ENCODE data around the gene ZSWIM4. TPM values are rescaled to one million over a fixed set of nuclear protein-coding genes. Genes with fewer than 3 reads are reported as not detected.

ZSWIM4 gene
- total and polyA plus RNA-seq, 2 of the 13 experiments (the other 11 are each of a cell fraction or from before 2014, with no cell fraction given) = 0.33 to 0.86 TPM

DNA sequence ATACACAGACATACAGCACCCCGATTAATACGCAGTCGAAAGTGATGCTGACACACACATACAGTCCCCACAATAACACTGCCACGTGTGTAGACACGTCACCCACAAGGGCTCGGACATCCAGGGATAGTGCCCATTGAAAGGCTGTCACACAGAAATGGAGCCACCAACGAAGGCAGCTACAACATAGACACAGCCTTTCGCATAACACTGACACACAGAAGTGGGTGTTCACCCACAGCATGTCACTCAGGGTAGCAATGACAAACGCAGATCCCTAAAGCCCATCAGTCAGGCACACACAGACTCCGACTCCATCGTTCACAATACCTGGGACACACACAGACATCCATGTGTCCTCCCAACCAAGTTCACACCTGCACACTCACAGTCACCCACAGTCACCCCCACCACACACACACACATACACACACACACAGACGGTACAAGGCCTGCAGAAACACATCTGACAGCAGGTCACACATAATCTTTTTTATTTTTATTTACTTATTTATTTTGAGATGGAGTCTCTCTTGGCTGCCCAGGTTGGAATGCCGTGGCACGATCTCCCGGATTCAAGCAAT, 71.3 kb downstream of the ZSWIM4 start:
- TF ChIP-seq ZNF224 (CRISPR knock-in tag; IDR thresholded peaks at IDR 0.05) = no peak
- TF ChIP-seq, protein P1, sequence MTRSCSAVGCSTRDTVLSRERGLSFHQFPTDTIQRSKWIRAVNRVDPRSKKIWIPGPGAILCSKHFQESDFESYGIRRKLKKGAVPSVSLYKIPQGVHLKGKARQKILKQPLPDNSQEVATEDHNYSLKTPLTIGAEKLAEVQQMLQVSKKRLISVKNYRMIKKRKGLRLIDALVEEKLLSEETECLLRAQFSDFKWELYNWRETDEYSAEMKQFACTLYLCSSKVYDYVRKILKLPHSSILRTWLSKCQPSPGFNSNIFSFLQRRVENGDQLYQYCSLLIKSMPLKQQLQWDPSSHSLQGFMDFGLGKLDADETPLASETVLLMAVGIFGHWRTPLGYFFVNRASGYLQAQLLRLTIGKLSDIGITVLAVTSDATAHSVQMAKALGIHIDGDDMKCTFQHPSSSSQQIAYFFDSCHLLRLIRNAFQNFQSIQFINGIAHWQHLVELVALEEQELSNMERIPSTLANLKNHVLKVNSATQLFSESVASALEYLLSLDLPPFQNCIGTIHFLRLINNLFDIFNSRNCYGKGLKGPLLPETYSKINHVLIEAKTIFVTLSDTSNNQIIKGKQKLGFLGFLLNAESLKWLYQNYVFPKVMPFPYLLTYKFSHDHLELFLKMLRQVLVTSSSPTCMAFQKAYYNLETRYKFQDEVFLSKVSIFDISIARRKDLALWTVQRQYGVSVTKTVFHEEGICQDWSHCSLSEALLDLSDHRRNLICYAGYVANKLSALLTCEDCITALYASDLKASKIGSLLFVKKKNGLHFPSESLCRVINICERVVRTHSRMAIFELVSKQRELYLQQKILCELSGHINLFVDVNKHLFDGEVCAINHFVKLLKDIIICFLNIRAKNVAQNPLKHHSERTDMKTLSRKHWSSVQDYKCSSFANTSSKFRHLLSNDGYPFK (CRISPR knock-in tag; IDR thresholded peaks at IDR 0.05; ENCODE audit: borderline replicate concordance) = 0 out of 2 replicates have a peak, but pooled peaks have one; percentile 38
- ChIA-PET POLR2A (interaction anchor here (1.0 kb wide), 1 partner anchor 8 kb away, joined by 3 read pairs; no protein-coding TSS in a partner anchor), CTCF (ENCODE audit: low intra/inter-chr PET ratio, low total read pairs) (no interaction called here)
- Histone ChIP-seq H3K9me3 (ENCODE audit: low read length) (no peaks in the 10 kb centered on the region), H3K4me2 (ENCODE audit: low read depth, low read length) (peak overlapping the region; percentile 70; the same call in 1 of the 2 replicates), H3K4me3 (replicated peaks in 1 of 3; ENCODE audit: insufficient read depth in 1 of 3, low read depth in 2 of 3, low read length in 3 of 3) (peak overlapping the region in 2 of 3 experiments; percentile 69 to 70; a peak in 3 of 6 replicates), H2AFZ (ENCODE audit: low read length) (no peak overlapping the region), H3K79me2 (ENCODE audit: insufficient read depth, low read length) (no peaks in the 10 kb centered on the region), H4K20me1 (ENCODE audit: insufficient read depth, low read length) (no peaks in the 10 kb centered on the region), H3K27me3 (ENCODE audit: control insufficient read depth in 1 of 2, insufficient read depth in 2 of 2, low read length in 2 of 2) (peaks cover 0 to 9% of the 10 kb centered on the region in 2 experiments; a peak in 1 of 5 replicates), H3K27ac (ENCODE audit: extremely low read length, insufficient read depth, low read length) (no peak overlapping the region), H3K36me3 (replicated peaks in 1 of 2; ENCODE audit: control insufficient read depth in 1 of 2, insufficient read depth in 2 of 2, low read length in 2 of 2) (no peaks in the 10 kb centered on the region), H3K4me1 (ENCODE audit: insufficient read depth, low read length) (peaks cover 34% of the 10 kb centered on the region), H3K9ac (ENCODE audit: insufficient read depth, low read depth, low read length) (0 out of 2 replicates have a peak overlapping the region, but pooled peaks have one; percentile 49)
- no TSS peak for BruUV-seq (replicated peaks)
- WGBS (ENCODE audit: low lambda C conversion rate) = 90% methylated on average over 11 of the region's 15 CpGs
- in situ Hi-C loops (cut with HindIII; ENCODE audit: extremely low pct_ligation_motif_present, low pct_unique_long_range_greater_than_20kb) = no loop called here
- DNase-seq (ENCODE audit: low spot score) (no peak), FAIRE-seq (no peak), ATAC-seq (no peak)
- intact Hi-C loops (cut with micrococcal nuclease; ENCODE audit: unreplicated experiment) = no loop called here

DNA sequence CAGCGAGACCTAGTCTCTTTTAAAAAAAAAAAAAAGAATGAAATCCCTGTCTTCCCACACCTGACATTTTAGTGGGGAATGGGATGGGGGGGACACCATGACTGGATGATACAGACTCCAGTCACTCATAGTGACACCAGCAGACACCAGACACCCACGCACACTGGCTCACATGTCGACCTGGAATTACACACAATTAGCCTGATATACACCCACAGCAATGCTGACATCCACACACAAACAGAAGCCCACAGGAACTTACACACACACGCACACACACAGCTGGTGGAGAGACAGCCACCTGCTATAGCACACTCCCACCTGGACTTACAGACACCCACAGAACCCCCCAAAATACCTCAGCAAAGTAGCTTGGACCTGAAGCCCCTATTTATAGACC, 73.4 kb downstream of the ZSWIM4 start:
- WGBS (ENCODE audit: low lambda C conversion rate) = 77% methylated on average over 3 of the region's 4 CpGs
- ChIA-PET CTCF (ENCODE audit: low intra/inter-chr PET ratio, low total read pairs) (no interaction called here), POLR2A (no interaction called here)
- Histone ChIP-seq H3K9ac (ENCODE audit: insufficient read depth, low read depth, low read length) (no peak overlapping the region), H3K79me2 (ENCODE audit: insufficient read depth, low read length) (no peaks in the 10 kb centered on the region), H4K20me1 (ENCODE audit: insufficient read depth, low read length) (no peaks in the 10 kb centered on the region), H3K36me3 (replicated peaks in 1 of 2; ENCODE audit: control insufficient read depth in 1 of 2, insufficient read depth in 2 of 2, low read length in 2 of 2) (no peaks in the 10 kb centered on the region), H3K4me2 (ENCODE audit: low read depth, low read length) (no peak overlapping the region), H3K27me3 (ENCODE audit: control insufficient read depth in 1 of 2, insufficient read depth in 2 of 2, low read length in 2 of 2) (peaks cover 0 to 9% of the 10 kb centered on the region in 2 experiments; a peak in 1 of 5 replicates), H2AFZ (ENCODE audit: low read length) (no peak overlapping the region), H3K4me1 (ENCODE audit: insufficient read depth, low read length) (peaks cover 39% of the 10 kb centered on the region), H3K4me3 (replicated peaks in 1 of 3; ENCODE audit: insufficient read depth in 1 of 3, low read depth in 2 of 3, low read length in 3 of 3) (no peak overlapping the region), H3K27ac (ENCODE audit: extremely low read length, insufficient read depth, low read length) (no peak overlapping the region), H3K9me3 (ENCODE audit: low read length) (no peaks in the 10 kb centered on the region)
- ATAC-seq = no peak
- intact Hi-C loops (cut with micrococcal nuclease; ENCODE audit: unreplicated experiment) (no loop called here), in situ Hi-C loops (cut with HindIII; ENCODE audit: extremely low pct_ligation_motif_present, low pct_unique_long_range_greater_than_20kb) (no loop called here)
- DNase-seq (ENCODE audit: low spot score) = no peak
- no peak for FAIRE-seq
- BruUV-seq (replicated peaks) = no TSS peak
- TF ChIP-seq MTA1 (CRISPR knock-in tag; IDR thresholded peaks at IDR 0.05; ENCODE audit: borderline replicate concordance) = no peak
- no peak for TF ChIP-seq GTF3A (CRISPR knock-in tag; conservative IDR thresholded peaks at IDR 0.05)
- TF ChIP-seq TCF12 (IDR thresholded peaks at IDR 0.05) = no peak
- no peak for TF ChIP-seq TCF12 (CRISPR knock-in tag; IDR thresholded peaks at IDR 0.05)
- TF ChIP-seq, protein P2, sequence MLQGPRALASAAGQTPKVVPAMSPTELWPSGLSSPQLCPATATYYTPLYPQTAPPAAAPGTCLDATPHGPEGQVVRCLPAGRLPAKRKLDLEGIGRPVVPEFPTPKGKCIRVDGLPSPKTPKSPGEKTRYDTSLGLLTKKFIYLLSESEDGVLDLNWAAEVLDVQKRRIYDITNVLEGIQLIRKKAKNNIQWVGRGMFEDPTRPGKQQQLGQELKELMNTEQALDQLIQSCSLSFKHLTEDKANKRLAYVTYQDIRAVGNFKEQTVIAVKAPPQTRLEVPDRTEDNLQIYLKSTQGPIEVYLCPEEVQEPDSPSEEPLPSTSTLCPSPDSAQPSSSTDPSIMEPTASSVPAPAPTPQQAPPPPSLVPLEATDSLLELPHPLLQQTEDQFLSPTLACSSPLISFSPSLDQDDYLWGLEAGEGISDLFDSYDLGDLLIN (CRISPR knock-in tag; IDR thresholded peaks at IDR 0.05; ENCODE audit: borderline replicate concordance) = no peak
- no peak for TF ChIP-seq NCOA5 (CRISPR knock-in tag; IDR thresholded peaks at IDR 0.05)
- no peak for TF ChIP-seq ETV5 (CRISPR knock-in tag; IDR thresholded peaks at IDR 0.05; ENCODE audit: borderline replicate concordance)
- no peak for TF ChIP-seq ZBTB8A (CRISPR knock-in tag; IDR thresholded peaks at IDR 0.05; ENCODE audit: borderline replicate concordance, low read depth)
